GM18861 (cell line): ENCODE results near the gene CCDC51.

Experiments used
- ATAC-seq: cut with Tn5 transposase; IDR thresholded peaks from one replicate; pipeline ENCODE4 v1.9.1; 2021; ENCODE audit not compliant: unreplicated experiment

The CCDC51 gene

GRCh38 chr3:48435223-48435595 is 4.7 kb downstream of the CCDC51 start:
- no peak for ATAC-seq

GRCh38 chr3:48434591-48435222 is 5.2 kb downstream of the CCDC51 start:
- ATAC-seq: no peak

GRCh38 chr3:48433472-48434118 is 6.3 kb downstream of the CCDC51 start:
- no peak for ATAC-seq

GRCh38 chr3:48432411-48433371 is 7.2 kb downstream of the CCDC51 start:
- ATAC-seq: no peak

GRCh38 chr3:48431224-48432029 is 8.5 kb downstream of the CCDC51 start:
- ATAC-seq: no peak

- ATAC-seq: no peak
Measured at GRCh38 chr3:48430708-48431101, 9.2 kb downstream of the CCDC51 start.

- no peak for ATAC-seq
Measured at GRCh38 chr3:48429960-48430707, 9.8 kb downstream of the CCDC51 start, which contains the start of gene PLXNB1. Gene PLXNB1, minus strand, starts transcription at chr3:48430086. Its CDS starts 5,475 bp downstream, at chr3:48424611.

GRCh38 chr3:48429317-48429959 is 10.5 kb downstream of the CCDC51 start:
- no peak for ATAC-seq

- ATAC-seq: no peak
Measured at GRCh38 chr3:48428572-48429316, 11.2 kb downstream of the CCDC51 start.

- ATAC-seq: no peak
Measured at GRCh38 chr3:48428088-48428571, 11.8 kb downstream of the CCDC51 start.

GRCh38 chr3:48427630-48427962 is 12.3 kb downstream of the CCDC51 start:
- no peak for ATAC-seq

GRCh38 chr3:48426944-48427629 is 12.8 kb downstream of the CCDC51 start:
- ATAC-seq: no peak

- ATAC-seq: no peak
Measured at GRCh38 chr3:48426401-48426909, 13.5 kb downstream of the CCDC51 start.

- ATAC-seq: no peak
Measured at GRCh38 chr3:48425281-48425812, 14.6 kb downstream of the CCDC51 start.

- no peak for ATAC-seq
Measured at GRCh38 chr3:48423883-48424695, 15.8 kb downstream of the CCDC51 start.

GRCh38 chr3:48423241-48423882 is 16.6 kb downstream of the CCDC51 start:
- no peak for ATAC-seq

- no peak for ATAC-seq
Measured at GRCh38 chr3:48422681-48423080, 17.2 kb downstream of the CCDC51 start.
